Embryonic facial prominence (tissue), 1 donor: ENCODE measurements around the gene ZCCHC14.
"Not testable (repeated sequence)": the region's sequence is repeated elsewhere in the genome, so short reads cannot be mapped to it uniquely, and the experiment has no call there.

ENCODE experiments used
- DNase-seq: peaks from one replicate; pipeline ENCODE4 v3.0.0-alpha.2; 2016; ENCODE audit errors: extremely low spot score

Gene ZCCHC14

GRCh38 chr16:87497023-87497766 lies 4.4 kb upstream of the ZCCHC14 start:
- DNase-seq: not testable (repeated sequence)

GRCh38 chr16:87496447-87496801 lies 3.6 kb upstream of the ZCCHC14 start:
- no peak for DNase-seq

- DNase-seq: no peak
These were observed 3.0 kb upstream of the ZCCHC14 start for GRCh38 chr16:87495578-87496446.

GRCh38 chr16:87493608-87494280 lies 920 bp upstream of the ZCCHC14 start:
- DNase-seq: no peak

- DNase-seq: no peak
These were observed 563 bp downstream of the ZCCHC14 start for GRCh38 chr16:87492291-87492630.

- DNase-seq: no peak
These were observed 1.1 kb downstream of the ZCCHC14 start for GRCh38 chr16:87491522-87492290.

- DNase-seq: not testable (repeated sequence)
These were observed 1.9 kb downstream of the ZCCHC14 start for GRCh38 chr16:87490799-87491521.

- no peak for DNase-seq
These were observed 2.6 kb downstream of the ZCCHC14 start for GRCh38 chr16:87490096-87490798.

GRCh38 chr16:87489434-87490045 lies 3.3 kb downstream of the ZCCHC14 start:
- no peak for DNase-seq

GRCh38 chr16:87488960-87489359 lies 3.9 kb downstream of the ZCCHC14 start:
- not testable (repeated sequence) for DNase-seq

- no peak for DNase-seq
These were observed 5.4 kb downstream of the ZCCHC14 start for GRCh38 chr16:87487361-87487924.

GRCh38 chr16:87486713-87487247 lies 6.0 kb downstream of the ZCCHC14 start:
- DNase-seq: no peak

GRCh38 chr16:87486282-87486681 lies 6.5 kb downstream of the ZCCHC14 start:
- DNase-seq: no peak

GRCh38 chr16:87485792-87486191 lies 7.0 kb downstream of the ZCCHC14 start:
- not testable (repeated sequence) for DNase-seq

- DNase-seq: no peak
These were observed 8.1 kb downstream of the ZCCHC14 start for GRCh38 chr16:87484487-87485331.

GRCh38 chr16:87483481-87483880 lies 9.3 kb downstream of the ZCCHC14 start:
- DNase-seq: no peak

GRCh38 chr16:87482670-87483069 lies 10.2 kb downstream of the ZCCHC14 start:
- not testable (repeated sequence) for DNase-seq

GRCh38 chr16:87482266-87482665 lies 10.6 kb downstream of the ZCCHC14 start:
- DNase-seq: no peak
